HG02571 (cell line): ENCODE data around the gene DMXL1.

Experiments
- ATAC-seq: cut with Tn5 transposase; IDR thresholded peaks from one replicate; pipeline ENCODE4 v1.9.1; 2021; ENCODE audit warnings: mild to moderate bottlenecking, moderate library complexity; ENCODE audit not compliant: unreplicated experiment

The DMXL1 gene, protein sequence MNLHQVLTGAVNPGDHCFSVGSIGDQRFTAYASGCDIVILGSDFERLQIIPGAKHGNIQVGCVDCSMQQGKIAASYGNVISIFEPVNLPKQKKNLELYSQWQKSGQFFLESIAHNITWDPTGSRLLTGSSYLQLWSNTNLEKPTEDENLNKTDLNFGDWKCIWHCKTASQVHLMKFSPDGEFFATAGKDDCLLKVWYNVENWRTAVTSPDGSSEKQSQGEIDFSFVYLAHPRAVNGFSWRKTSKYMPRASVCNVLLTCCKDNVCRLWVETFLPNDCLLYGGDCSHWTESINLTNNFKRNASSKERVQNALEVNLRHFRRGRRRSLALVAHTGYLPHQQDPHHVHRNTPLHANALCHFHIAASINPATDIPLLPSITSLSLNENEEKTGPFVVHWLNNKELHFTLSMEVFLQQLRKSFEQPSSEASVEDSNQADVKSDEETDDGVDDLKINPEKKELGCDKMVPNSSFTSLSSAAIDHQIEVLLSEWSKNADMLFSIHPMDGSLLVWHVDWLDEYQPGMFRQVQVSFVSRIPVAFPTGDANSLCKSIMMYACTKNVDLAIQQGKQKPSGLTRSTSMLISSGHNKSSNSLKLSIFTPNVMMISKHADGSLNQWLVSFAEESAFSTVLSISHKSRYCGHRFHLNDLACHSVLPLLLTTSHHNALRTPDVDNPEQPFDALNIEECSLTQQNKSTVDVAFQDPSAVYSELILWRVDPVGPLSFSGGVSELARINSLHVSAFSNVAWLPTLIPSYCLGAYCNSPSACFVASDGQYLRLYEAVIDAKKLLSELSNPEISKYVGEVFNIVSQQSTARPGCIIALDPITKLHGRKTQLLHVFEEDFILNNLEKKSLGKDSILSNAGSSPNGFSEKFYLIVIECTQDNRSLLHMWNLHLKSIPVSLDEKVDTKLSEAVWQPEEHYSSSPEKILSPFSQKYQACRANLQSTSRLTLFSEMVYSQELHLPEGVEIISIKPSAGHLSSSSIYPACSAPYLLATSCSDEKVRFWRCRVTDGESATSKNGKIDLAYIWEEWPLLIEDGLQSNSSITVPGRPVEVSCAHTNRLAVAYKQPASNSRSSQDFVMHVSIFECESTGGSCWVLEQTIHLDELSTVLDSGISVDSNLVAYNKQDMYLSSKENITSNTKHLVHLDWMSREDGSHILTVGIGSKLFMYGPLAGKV (N-terminal part only)

DNA sequence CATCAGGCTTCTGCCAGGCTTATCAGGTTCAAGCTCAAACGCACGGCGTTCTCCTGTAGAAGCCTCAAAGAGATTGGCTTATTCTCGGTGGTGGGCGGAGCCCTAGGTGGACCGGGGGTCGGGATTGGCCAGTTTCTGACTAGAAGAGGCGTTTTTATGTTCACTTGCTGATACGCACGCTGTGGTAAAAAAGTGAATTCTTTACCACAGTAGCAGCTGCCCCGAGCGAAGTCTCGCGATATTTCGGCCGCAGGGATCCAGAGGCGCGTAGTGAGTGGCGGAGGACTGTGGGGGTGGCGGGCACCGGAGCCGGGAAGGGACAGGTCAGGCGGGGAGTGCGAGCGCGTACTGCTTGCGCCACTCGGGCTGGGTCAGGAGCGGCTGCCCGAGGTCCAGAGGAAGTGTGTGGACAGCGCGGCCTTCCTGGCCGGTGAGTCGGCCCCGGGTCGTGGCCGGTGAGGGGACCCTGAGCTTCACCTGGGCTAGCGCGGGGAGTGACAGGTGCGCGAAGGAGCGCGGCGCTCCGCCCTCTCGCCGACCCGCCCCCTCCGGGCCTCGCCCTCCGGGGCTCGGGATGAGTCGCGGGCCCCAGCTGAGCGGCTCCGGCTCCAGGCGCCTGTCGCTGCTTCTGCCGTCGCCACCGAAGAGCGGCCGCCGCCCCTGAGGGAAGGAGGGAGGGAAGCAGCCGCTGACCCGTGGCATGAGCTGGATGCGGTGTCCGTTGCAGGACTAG lies at the start of gene DMXL1:
Gene DMXL1 (plus strand): TSS at position 260 of the 733 bp plus-strand sequence. CDS start 483 bp downstream, outside the sequence.
- ATAC-seq, result peak; percentile 76

DNA sequence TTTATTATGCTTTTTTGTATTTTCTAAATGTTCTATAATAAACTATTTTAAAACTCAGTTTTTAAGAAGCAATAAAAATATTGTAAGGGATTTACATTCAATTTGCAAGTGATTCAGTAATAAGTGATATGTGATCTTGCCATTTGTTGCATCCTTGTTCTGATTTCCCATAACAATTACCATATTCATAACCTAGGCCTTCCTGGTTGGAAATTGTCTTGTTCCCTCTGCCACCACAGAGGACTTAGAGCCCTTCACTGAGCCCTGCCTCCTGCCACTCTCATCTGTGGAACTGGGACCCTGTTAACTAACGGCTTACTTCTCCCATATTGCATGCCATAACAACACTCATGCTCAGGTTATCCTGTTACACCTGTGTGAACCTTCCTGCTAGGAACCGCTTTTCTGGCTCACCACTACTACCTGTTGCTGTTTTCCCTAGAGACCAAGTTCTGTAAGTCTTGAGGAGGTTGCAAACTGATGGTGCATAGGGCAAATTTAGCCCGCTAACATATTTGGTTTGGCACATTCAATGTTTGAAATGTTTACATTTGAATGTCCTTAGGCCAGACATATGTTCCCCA lies 49.6 kb upstream of the DMXL1 start:
- ATAC-seq, result no peak

DNA sequence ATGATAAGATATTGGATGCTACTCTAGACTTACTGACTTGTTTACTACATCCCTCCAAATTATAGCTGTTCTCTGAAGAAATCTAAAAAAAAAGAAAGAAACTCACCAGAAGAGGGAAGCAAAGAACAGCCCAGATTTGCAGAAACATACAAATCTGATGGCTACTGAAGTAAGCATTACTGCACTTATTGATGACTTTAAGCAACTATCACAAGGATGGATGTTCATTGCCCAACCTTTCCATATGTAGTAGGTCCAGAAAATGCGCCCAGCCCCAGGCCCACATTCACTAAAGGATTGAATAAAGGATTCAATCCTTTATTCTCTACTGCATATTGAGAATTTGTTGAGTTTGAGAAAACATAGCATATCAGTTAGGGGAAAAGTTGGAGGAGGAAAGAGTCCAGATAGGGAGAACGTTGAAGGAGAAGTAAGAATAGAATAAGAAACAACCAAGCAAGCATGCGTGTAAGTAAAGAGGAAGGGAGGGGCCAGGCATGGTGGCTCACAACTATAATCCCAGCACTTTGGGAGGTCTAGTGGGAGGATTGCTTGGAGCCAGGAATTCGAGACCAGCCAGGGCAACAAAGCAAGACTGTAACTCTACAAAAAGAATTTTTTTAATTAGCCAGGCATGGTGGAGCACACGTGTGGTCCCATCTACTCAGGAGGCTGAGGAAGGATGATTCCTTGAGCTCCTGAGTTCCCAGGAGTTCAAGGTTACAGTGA lies 48.7 kb upstream of the DMXL1 start:
- peak; percentile 69 for ATAC-seq

DNA sequence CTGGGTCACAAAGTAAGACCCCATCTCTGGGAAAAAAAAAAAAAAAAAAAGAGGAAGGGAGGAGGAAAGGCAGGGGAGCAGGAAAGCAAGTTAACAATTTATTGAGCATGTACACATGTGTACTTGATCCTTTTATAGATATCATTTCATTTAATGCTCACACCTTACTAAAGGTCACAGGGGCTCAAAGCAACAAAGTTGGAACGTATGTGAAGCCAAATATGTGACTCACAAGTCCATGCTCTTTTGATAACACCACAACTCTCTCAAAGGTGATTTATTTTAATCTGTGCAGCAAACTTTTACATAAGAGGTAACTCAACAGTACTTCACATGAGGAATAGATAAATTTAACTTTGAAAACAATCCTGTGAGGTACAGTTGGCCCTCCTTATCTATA lies 48.1 kb upstream of the DMXL1 start:
- ATAC-seq, result no peak

DNA sequence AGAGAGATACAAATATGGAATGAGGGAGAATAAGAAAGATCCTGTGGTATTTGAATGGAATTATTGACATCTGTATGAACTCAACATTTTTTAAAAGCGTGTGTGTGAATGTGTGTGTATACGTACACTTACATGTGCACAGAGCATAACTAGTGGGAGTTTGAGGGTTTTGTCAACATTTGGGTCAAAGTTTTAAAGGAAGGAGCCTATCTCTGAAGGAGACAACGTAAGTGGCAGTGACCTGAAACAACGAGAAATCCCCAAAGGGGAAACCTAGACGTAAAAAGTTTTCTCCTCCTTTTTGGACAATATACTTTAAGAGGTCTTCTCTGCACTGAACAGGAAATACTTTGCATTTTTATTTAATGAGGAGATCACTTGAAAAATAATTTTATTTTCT lies 42.3 kb upstream of the DMXL1 start:
- no peak for ATAC-seq

DNA sequence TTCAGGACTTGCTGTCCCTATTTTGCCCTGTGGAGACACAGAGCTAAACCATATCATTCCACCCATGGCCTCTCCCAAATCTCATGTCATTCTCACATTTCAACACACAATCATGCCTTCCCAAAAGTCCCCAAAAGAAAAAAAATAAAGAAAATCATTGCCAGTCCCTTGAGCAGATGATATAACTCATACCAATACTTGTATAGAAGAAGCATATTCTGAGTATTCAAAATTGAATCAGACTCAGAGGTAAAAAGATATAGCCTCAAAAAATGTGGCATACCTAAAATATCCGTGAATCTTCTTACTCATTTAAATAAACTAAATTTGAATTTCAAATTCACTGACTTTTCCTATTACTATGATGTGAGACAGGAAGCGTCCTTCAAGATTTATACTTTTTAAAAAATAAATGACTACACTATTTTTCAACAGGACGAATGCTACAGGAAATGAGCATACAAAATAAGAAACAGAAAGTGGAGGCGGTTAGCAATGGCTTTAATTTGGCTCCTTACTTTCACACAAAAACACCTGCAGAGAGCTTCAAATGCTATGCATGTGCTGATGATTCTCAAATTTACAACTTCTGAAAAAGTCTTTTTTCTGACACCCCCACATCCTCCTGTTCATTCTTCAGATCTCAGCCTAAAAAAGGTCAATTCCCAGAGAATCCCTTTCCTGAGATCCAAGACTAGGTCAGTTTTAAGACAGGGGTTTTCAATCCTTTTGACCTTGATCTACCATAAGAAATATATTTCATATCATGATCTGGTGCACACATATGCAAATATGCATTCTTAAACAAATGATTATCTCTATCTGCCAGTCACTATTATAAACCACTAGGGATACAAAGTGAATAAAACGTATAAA lies 39.6 kb upstream of the DMXL1 start:
- peak; percentile 83 for ATAC-seq

DNA sequence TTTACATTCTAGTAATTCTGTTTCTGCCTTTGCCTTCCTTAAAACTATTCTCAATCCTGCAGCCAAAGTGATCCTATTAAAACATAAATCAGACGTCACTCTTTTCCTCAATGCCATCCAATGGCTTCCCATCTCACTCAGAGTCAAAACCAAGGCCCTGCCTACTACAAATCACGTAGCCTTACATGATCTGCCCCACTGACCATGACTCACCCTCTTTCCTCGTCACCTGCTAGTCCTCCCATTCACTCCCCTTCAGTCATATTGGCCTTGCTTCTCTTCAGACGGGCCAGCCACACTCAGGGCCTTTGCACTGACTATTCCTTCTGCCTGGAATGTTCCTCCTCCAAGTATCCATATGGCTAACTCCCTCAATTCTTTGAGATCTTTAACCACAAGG lies 39.0 kb upstream of the DMXL1 start:
- peak; percentile 49 for ATAC-seq

DNA sequence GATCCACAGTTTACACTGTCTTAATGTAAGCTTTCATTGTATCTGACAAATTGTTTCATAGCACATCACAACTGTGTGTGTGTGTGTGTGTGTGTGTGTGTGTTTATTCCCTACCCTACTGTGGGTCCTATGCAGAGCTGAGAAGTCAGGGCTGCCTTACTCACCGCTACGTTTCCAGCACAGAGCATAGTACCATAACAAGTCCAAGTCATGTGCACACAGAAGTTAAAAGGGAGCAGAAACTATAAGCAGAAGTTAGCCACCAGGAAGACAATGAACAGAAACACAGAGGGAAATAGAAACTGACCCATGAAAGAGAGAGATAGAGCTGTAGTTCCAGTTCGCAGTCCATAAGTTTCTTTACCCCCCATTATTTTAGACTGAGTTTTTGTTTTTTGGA lies 38.2 kb upstream of the DMXL1 start:
- no peak for ATAC-seq

DNA sequence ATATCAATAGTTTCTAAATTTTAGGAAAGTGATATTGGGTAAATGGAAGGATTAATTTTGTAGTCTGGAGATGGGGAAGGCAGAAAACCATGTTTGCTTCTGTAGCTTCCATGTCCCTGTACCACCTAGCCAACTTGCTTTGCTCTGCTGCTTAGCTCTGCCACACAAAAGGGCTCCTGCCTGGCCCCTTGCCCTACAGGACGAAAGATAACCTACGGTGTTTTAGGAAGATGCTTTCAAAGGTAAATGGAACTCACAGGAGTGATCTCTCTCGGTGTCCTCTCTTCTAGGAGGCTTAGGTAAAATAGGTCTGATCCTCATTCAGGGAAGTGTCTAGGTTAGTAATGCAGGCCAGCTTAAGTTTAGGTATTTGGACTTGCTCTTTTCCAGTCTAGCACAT lies 37.8 kb upstream of the DMXL1 start:
- no peak for ATAC-seq

DNA sequence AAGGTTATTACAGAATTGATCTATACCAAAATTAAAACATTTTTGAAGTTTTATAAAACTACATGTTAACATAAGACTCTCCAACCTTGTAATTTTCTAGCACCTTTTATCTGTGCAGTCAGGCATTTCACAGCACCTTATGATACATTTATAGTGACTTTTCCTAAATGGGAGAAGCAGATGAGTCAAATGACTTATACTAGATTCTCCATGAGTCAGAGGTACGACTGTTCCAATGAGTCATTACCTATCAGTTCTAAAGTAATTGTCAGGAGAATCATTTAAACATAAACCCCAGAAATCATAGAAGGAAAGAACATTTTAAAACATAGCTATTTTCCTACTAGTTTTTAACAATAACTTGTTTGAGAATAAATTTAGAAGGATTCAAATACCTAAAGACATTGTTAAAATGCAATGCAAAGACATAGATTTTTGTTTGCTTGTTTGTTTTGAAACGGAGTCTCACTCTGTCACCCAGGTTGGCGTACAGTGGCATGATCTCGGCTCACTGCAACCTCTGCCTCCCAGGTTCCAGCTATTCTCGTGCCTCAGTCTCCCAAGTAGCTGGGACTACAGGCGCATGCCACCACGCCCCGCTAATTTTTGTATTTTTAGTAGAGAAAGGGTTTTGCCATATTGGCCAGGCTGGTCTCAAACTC lies 34.7 kb upstream of the DMXL1 start:
- ATAC-seq, result no peak

DNA sequence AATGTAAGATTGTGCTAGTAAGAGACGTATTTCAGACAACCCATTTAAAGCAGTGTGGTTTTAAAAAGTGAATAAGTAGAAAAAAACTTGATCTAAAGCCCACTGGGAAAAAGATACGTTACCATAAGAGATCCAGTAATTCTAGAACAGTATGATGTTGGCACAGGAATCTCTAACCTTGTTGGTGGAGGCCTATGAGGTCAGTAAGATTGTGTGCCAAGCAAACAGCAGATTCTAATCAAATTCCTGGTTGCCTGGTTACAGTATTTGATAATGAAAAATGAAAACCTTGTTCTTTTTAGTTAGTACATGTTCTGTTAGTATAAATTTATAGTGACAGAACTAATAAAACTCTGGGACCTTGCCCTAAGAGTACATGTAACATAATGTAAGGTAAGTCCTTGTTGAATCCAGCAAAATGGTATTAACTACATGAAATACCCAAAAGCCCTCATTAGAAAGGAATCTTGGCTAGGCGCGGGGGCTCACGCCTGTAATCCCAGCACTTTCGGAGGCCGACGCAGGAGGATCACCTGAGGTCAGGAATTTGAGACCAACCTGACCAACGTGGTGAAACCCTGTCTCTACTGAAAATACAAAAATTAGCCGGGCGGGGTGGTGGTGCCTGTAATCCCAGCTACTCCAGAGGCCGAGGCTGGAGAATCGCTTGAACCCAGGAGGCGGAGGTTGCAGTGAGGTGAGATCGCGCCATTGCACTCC lies 33.2 kb upstream of the DMXL1 start:
- ATAC-seq, result no peak

DNA sequence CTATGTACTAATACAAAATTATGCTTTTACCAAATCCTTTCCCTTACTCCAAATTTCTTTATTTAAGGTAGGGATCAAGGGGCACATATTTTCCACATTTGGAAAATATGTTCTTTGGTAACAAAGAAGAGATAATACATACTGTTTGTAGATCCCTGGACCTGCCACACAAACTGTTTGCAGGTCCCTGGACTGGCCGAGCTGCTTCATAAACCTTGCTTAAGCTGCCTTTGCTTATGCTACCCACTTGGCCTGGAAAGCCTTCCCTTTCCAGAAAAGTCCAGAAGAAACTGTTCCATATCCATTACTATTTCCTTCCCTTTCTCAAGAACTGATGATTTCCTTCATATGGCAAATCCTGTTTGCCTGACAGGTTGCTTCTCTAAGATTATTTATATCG lies 22.6 kb upstream of the DMXL1 start:
- ATAC-seq, result no peak

DNA sequence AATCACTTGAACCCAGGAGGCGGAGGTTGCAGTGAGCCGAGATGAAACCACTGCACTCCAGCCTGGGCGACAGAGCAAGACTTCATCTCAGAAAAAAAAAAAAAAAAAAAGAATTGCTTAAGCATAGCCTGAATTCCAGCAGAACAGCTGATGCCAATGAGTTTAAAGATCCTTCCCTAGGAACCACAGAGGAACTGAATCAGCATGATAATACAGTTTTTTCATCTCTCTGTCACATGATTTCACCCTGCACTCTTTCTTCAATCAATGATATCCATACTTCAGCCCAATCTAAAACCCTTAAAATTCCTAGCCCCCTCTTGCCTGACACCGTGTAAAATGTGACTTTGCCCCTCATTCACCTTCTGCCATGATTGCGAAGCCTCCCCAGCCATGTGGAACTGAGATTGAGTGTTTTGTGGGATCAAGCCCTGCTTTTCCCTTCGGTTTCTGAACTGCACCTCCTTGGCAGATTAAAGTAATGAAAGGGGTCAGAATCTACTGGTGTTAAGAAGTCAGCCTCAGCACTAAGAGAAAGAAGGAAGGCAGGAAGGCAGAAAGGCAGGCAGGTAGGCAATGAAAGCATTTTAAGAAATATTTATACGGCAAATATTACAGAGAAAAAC lies 20.9 kb upstream of the DMXL1 start:
- ATAC-seq, result no peak

DNA sequence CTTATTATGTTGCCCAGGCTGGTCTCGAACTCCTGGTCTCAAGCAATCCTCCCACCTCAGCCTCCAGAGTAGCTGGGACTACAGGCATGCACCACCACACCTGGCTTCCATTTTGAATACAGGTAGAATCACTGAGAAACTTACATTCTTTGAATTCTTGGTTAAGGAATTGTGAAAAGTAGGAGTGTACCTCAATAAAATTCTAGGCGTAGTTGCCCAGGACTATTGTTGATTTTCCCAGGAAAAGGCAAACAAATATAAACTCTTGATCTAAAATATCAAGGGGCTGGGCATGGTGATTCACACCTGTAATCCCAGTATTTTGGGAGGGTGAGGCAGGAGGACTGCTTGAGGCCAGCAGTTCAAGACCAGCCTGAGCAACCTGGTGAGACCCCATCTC lies 16.8 kb upstream of the DMXL1 start:
- no peak for ATAC-seq

DNA sequence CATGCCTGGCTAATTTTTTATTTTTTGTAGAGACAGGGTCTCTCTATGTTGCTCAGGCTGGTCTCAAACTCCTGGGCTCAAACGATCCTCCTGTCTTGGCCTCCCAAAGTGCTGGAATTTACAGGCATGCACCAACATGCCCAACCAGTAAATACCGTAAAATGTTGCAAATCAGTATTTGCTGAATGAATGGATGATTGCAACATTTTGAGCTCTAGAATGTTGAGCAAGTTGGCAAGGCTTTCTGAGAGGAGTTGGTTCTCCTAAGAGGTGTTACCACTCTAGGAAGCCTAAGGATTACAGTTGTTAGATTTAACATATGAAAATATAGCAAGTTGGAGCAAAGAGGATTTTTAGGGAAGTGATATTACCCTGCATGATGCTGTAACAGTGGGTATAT lies 15.6 kb upstream of the DMXL1 start:
- ATAC-seq, result no peak

DNA sequence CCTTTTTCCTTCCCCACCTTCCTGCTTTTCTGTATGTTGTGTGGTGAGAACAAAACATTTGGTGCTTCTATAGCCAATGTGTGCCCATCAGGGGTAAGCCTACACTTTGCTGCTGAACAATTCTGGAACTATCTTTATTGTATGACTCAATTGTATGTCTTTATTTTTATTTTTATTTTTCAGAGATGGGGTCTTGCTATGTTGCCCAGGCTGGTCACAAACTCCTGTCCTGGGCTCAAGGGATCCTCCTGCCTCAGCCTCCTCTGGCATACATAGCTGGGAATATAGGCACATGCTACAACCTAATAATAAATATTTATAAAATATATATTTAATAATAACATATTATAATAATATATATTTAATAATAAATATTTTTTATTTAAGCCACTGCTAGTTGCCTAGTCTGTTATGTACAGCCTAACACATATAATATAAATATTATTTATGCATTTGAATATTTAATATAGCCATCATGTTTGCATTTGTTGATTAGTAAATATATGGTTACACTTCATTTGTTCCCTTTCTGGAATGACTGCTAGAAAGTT lies 11.8 kb upstream of the DMXL1 start:
- no peak for ATAC-seq

DNA sequence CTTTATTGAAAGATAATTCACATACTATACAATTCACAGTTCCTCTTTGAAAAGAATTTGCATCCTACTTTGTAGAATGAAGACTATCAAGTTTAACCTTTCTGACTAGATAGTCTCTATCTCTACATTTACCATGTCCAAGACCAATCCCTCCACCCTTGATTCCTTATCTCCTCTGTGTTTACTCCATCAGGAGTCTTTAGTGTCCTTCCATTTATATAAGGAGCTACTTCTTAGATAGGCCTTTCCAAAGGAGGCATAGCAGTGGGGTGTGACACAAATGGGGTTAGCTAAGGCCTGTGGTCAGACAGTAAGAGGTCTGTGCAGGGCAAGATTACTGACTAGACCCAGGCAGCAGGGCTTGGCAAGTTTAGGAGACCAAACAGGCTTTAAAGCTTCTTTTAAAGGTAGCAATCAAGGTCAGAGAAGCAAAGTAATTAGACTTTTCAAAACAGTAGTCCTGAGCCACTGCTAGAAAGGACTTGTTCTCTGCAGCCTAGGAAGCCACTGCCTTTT lies 11.1 kb upstream of the DMXL1 start:
- no peak for ATAC-seq
